Mesendoderm (in vitro differentiated cells): ENCODE measurements around the gene HEMK1. TPM values are rescaled to one million over a fixed set of nuclear protein-coding genes. Genes with fewer than 3 reads are reported as not detected.

ENCODE experiments used
- DNase-seq: peaks from one replicate; pipeline ENCODE4 v3.0.0; 2013
- H2AK5ac ChIP-seq: 2 replicates; pipeline ENCODE4 v1.6.1; 2013; ENCODE audit warnings: low read length, inconsistent platforms
- H2BK120ac ChIP-seq: 2 replicates; pipeline ENCODE4 v1.6.1; 2013; ENCODE audit warnings: low read depth, mild to moderate bottlenecking, low read length, moderate library complexity, mixed read lengths
- H2BK15ac ChIP-seq: replicated peaks from 2 replicates; pipeline ENCODE4 v1.6.1; 2013; ENCODE audit warnings: low read depth, mild to moderate bottlenecking, moderate library complexity
- H2BK5ac ChIP-seq: 2 replicates; pipeline ENCODE4 v1.6.1; 2013; ENCODE audit warnings: low read length, inconsistent platforms
- H3K18ac ChIP-seq: 2 replicates; pipeline ENCODE4 v1.6.1; 2013; ENCODE audit warnings: mild to moderate bottlenecking, low read length, mixed read lengths
- H3K23ac ChIP-seq: one replicate; pipeline ENCODE4 v1.6.1; 2013; ENCODE audit warnings: low read length
- H3K27ac ChIP-seq: 2 replicates; pipeline ENCODE4 v1.5.1; 2013; ENCODE audit warnings: low read depth, mild to moderate bottlenecking, inconsistent platforms, low read length, moderate library complexity
- H3K27me3 ChIP-seq: 2 replicates; pipeline ENCODE4 v1.6.1; 2013; ENCODE audit warnings: low read length, control low read depth, mild to moderate bottlenecking, inconsistent platforms; ENCODE audit not compliant: insufficient read depth, poor library complexity
- H3K36me3 ChIP-seq: 2 replicates; pipeline ENCODE4 v1.6.1; 2013; ENCODE audit warnings: low read length, inconsistent platforms; ENCODE audit not compliant: control insufficient read depth, insufficient read depth
- H3K4ac ChIP-seq: one replicate; pipeline ENCODE4 v1.6.1; 2013; ENCODE audit warnings: low read depth, mild to moderate bottlenecking, low read length, moderate library complexity
- H3K4me1 ChIP-seq: 2 replicates; pipeline ENCODE4 v1.6.1; 2013; ENCODE audit warnings: low read depth, low read length, inconsistent platforms; ENCODE audit not compliant: control insufficient read depth
- H3K4me2 ChIP-seq: 2 replicates; pipeline ENCODE4 v1.6.1; 2013; ENCODE audit warnings: low read length
- H3K4me3 ChIP-seq: 2 replicates; pipeline ENCODE4 v1.5.1; 2013; ENCODE audit warnings: mild to moderate bottlenecking, low read length
- H3K56ac ChIP-seq: one replicate; pipeline ENCODE4 v1.6.1; 2013; ENCODE audit warnings: low read length
- H3K79me1 ChIP-seq: 2 replicates; pipeline ENCODE4 v1.6.1; 2013; ENCODE audit warnings: low read length, inconsistent platforms
- H3K79me2 ChIP-seq: 2 replicates; pipeline ENCODE4 v1.6.1; 2013; ENCODE audit warnings: mild to moderate bottlenecking, low read length; ENCODE audit not compliant: control insufficient read depth, insufficient read depth
- H3K9ac ChIP-seq: 2 replicates; pipeline ENCODE4 v1.6.1; 2013; ENCODE audit warnings: low read length, inconsistent platforms
- H4K5ac ChIP-seq: one replicate; pipeline ENCODE4 v1.6.1; 2013; ENCODE audit warnings: low read length
- H4K8ac ChIP-seq: one replicate; pipeline ENCODE4 v1.6.1; 2013; ENCODE audit warnings: low read depth, mild to moderate bottlenecking, control low read depth, low read length, moderate library complexity
- WGBS: extraction: QIAGEN DNeasy Blood & Tissue Kit; methylation state at CpG from one replicate; pipeline ENCODE4 v1.1.7; 2013; ENCODE audit warnings: low lambda C conversion rate, missing lambda C conversion rate; ENCODE audit not compliant: insufficient coverage; ENCODE audit errors: extremely low coverage; 5-methylcytosine and 5-hydroxymethylcytosine counted together
- polyA plus RNA-seq, 2 experiments: library from polyadenylated mRNA; stranded (reverse); fragments of 200-250 nt; gene quantifications; one replicate each; pipeline ENCODE4 v1.2.3, GENCODE V29; 2013

HEMK1 gene
- 5.3 TPM for polyA plus RNA-seq (2013, experiment 1 of 2)
- polyA plus RNA-seq (2013, experiment 2 of 2): 5.4 TPM

- no peak within 1 kb of the TSS for H4K5ac ChIP-seq
- no peak within 1 kb of the TSS for H4K8ac ChIP-seq
- peaks cover 3% of the 10 kb centered on the region for H3K27me3 ChIP-seq
- H2AK5ac ChIP-seq: no peak within 1 kb of the TSS
- H2BK15ac ChIP-seq: no peak within 1 kb of the TSS
- peaks cover 2% of the 10 kb centered on the region for H3K4me1 ChIP-seq
- H3K9ac ChIP-seq: peak within 1 kb of the TSS; percentile 94
- no peaks in the 10 kb centered on the region for H3K79me2 ChIP-seq
- H2BK120ac ChIP-seq: no peak within 1 kb of the TSS
- H3K18ac ChIP-seq: peak within 1 kb of the TSS; percentile 61
- H3K79me1 ChIP-seq: no peaks in the 10 kb centered on the region
- H3K4me3 ChIP-seq: peak within 1 kb of the TSS; percentile 91
- H3K36me3 ChIP-seq: no peaks in the 10 kb centered on the region
- H3K4me2 ChIP-seq: peak within 1 kb of the TSS; percentile 95
- WGBS: no CpG with 5 or more reads among the region's 55 CpGs
- peak; percentile 97 for DNase-seq
- H3K56ac ChIP-seq: peak within 1 kb of the TSS; percentile 98
- H3K23ac ChIP-seq: no peak within 1 kb of the TSS
- peak within 1 kb of the TSS; percentile 86 for H2BK5ac ChIP-seq
- H3K4ac ChIP-seq: no peak within 1 kb of the TSS
- H3K27ac ChIP-seq: peak within 1 kb of the TSS; percentile 85
Measured at GRCh38 chr3:50568947-50569749, at the start of gene HEMK1. Gene HEMK1 (plus strand): TSS chr3:50569522. CDS start chr3:50571105, 1,583 bp downstream.

- peak overlapping the region; percentile 96 for H2BK5ac ChIP-seq
- no peak overlapping the region for H3K4me2 ChIP-seq
- H3K79me2 ChIP-seq: no peaks in the 10 kb centered on the region
- no peak overlapping the region for H2BK15ac ChIP-seq
- peak overlapping the region; percentile 58 for H3K27ac ChIP-seq
- H3K4ac ChIP-seq: peak overlapping the region; percentile 5
- no peak overlapping the region for H3K4me3 ChIP-seq
- WGBS: no CpG with 5 or more reads among the region's 3 CpGs
- peak overlapping the region; percentile 85 for H3K56ac ChIP-seq
- no peak overlapping the region for H4K5ac ChIP-seq
- H3K23ac ChIP-seq: peak overlapping the region; percentile 1
- H3K79me1 ChIP-seq: no peaks in the 10 kb centered on the region
- H4K8ac ChIP-seq: no peak overlapping the region
- no peak for DNase-seq
- no peak overlapping the region for H2BK120ac ChIP-seq
- H3K18ac ChIP-seq: peak overlapping the region; percentile 42
- peak overlapping the region; percentile 60 for H3K9ac ChIP-seq
- peak overlapping the region; percentile 92 for H2AK5ac ChIP-seq
- H3K4me1 ChIP-seq: peaks cover 24% of the 10 kb centered on the region
- no peaks in the 10 kb centered on the region for H3K27me3 ChIP-seq
- no peaks in the 10 kb centered on the region for H3K36me3 ChIP-seq
Measured at GRCh38 chr3:50520849-50521248, 48.5 kb upstream of the HEMK1 start.

GRCh38 chr3:50521572-50521971 lies 47.8 kb upstream of the HEMK1 start:
- peak overlapping the region; percentile 85 for H3K56ac ChIP-seq
- H3K36me3 ChIP-seq: no peaks in the 10 kb centered on the region
- H3K18ac ChIP-seq: peak overlapping the region; percentile 10
- no peak overlapping the region for H3K4me2 ChIP-seq
- H3K27me3 ChIP-seq: no peaks in the 10 kb centered on the region
- no peak overlapping the region for H3K4ac ChIP-seq
- peak overlapping the region; percentile 40 for H2BK5ac ChIP-seq
- no peak overlapping the region for H3K23ac ChIP-seq
- H4K8ac ChIP-seq: no peak overlapping the region
- WGBS: no CpG with 5 or more reads among the region's 5 CpGs
- no peaks in the 10 kb centered on the region for H3K79me1 ChIP-seq
- H3K4me3 ChIP-seq: no peak overlapping the region
- H2BK15ac ChIP-seq: no peak overlapping the region
- no peak overlapping the region for H4K5ac ChIP-seq
- no peaks in the 10 kb centered on the region for H3K79me2 ChIP-seq
- H2BK120ac ChIP-seq: no peak overlapping the region
- H2AK5ac ChIP-seq: no peak overlapping the region
- H3K4me1 ChIP-seq: peaks cover 19% of the 10 kb centered on the region
- H3K9ac ChIP-seq: no peak overlapping the region
- no peak for DNase-seq
- peak overlapping the region; percentile 58 for H3K27ac ChIP-seq

- no peak for DNase-seq
- Histone ChIP-seq H3K79me2 (no peaks in the 10 kb centered on the region), H3K79me1 (no peaks in the 10 kb centered on the region), H3K27ac (no peak overlapping the region), H3K56ac (peak overlapping the region; percentile 74), H2AK5ac (peak overlapping the region; percentile 25), H4K5ac (no peak overlapping the region), H3K18ac (no peak overlapping the region), H3K23ac (no peak overlapping the region), H3K9ac (no peak overlapping the region), H2BK120ac (no peak overlapping the region), H3K27me3 (no peaks in the 10 kb centered on the region), H3K36me3 (no peaks in the 10 kb centered on the region), H3K4ac (no peak overlapping the region), H4K8ac (no peak overlapping the region), H3K4me2 (no peak overlapping the region), H2BK15ac (no peak overlapping the region), H3K4me1 (peaks cover 13% of the 10 kb centered on the region), H3K4me3 (no peak overlapping the region), H2BK5ac (peak overlapping the region; percentile 51)
- no CpG with 5 or more reads among the region's 9 CpGs for WGBS
Measured at GRCh38 chr3:50523279-50523811, 46.0 kb upstream of the HEMK1 start.

GRCh38 chr3:50524746-50525145 lies 44.6 kb upstream of the HEMK1 start:
- no peak for DNase-seq
- Histone ChIP-seq H3K36me3 (no peaks in the 10 kb centered on the region), H3K4me1 (peaks cover 11% of the 10 kb centered on the region), H2BK15ac (no peak overlapping the region), H2AK5ac (no peak overlapping the region), H3K9ac (no peak overlapping the region), H2BK120ac (no peak overlapping the region), H3K4me3 (no peak overlapping the region), H3K27ac (no peak overlapping the region), H3K79me2 (no peaks in the 10 kb centered on the region), H2BK5ac (no peak overlapping the region), H4K8ac (no peak overlapping the region), H3K23ac (peak overlapping the region; percentile 34), H3K4me2 (no peak overlapping the region), H4K5ac (no peak overlapping the region), H3K4ac (no peak overlapping the region), H3K27me3 (no peaks in the 10 kb centered on the region), H3K18ac (no peak overlapping the region), H3K79me1 (no peaks in the 10 kb centered on the region), H3K56ac (peak overlapping the region; percentile 9)
- WGBS: no CpG with 5 or more reads among the region's 5 CpGs
